ENCODE measurements around the gene FAM124A.
A peak's percentile ranks its signal among the peaks of the same experiment; 100 is the strongest.
"Not testable (repeated sequence)": the region's sequence is repeated elsewhere in the genome, so short reads cannot be mapped to it uniquely, and the experiment has no call there.

FAM124A gene

DNA sequence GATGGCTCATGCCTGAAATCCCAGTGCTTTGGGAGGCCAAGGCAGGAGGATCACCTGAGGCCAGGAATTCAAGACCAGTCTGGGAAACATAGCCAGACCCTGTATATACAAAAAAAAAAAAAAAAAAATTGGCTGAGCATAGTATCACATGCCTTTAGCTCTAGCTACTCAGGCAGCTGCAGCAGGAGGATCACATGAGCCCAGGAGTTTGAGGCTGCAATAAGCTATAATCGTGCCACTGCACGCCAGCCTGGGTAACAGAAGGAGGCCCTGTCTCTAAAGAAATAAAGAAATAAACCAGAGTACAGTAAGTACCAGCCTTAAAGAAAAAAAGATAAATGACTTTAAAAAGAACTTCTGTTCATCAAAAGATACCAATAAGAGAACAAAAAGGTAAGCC, 52.9 kb downstream of the FAM124A start:
- DNase-seq = no peak

DNA sequence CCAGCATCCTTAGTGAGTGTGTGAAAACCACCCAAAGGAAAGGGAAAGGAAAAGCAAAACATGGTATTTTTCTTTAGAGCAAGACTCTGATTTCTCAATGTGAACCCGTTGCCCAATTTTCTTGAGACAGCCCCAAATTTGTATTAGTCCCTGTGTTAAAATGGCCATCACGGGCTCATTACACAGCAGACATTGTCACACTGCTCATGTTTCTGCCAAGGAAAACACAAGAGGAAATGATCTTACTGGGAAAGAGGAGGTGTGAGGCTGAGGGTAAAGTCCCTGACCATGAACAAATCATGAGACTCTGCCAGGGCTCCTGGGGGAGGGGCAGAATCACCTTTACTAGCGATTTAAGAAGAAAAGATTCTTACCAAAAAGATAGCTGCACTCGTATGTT, 54.4 kb downstream of the FAM124A start:
- DNase-seq = no peak

DNA sequence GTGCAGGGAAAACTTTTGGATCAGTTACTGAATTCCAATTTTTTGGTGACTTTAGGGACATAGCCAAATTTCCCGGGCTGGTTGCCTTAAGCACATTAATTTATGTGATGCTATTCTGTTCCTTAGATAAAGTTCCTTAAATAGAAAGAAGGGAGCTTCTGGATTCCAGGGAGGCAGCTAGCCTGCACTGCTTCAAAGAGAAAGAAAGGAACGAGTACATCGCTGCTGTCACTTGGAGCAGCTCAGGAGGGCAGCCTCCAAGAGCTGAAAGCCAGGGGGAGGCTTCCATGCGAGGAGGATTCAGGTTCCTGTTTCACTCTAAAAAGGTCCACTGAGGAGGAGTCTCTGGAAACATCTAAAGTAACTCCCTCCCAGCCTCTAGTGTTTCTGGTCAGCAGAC, 55.7 kb downstream of the FAM124A start:
- DNase-seq = no peak

DNA sequence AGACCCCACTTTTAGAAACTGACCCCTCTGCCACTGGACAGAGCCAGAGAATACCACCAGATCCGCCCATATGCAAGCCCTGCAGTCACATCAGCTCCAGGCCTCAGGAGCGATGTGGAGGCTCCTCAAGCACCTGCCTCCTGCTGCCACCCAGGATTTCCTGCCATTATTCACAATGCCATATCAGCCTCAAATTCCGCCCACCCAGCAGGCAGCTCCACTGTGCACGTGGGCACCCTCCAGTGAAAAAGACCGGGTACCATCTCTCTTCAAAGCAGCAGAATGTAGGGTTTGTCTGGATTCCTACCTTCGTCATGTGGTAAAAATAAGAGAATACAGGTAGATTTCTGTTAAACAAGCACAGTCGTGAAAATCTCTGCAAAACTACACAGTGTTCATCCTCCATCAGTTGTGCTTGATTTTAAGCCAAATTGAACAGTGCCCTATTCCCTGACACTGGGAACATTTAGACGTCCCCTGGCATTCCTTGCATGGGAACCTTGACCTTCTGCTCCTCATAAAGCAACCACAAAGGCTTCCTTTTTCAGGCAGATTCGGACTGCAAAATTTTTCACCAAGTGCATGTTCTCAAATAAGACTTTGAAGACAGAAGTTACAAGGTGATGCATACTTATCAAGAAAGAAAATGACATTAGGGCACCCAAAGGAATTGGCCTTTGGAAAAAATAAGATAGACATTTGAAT, 56.4 kb downstream of the FAM124A start:
- no peak for DNase-seq

DNA sequence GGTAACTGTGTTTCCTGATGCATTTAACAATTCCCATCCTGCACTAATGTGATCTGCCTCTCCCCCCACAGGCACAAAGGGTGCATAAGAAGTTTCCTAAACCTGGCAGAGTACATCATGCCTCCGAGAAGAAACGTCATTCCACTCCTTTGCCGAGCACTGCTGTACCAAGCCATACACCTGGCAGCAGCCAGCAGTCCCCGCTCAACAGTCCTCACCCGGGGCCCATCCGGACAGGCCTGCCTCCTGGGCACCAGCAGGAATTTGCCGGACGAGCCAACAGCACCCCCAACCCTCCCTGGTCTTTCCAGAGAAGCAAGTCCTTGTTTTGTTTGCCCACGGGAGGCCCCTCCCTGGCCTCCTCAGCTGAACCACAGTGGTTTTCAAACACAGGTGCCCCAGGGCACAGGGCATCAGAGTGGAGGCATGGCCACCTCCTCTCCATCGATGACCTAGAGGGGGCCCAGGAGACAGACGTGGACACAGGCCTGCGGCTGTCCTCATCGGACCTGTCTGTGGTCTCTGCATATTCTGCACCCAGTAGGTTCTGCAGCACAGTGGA, 58.3 kb downstream of the FAM124A start:
- no peak for DNase-seq

DNA sequence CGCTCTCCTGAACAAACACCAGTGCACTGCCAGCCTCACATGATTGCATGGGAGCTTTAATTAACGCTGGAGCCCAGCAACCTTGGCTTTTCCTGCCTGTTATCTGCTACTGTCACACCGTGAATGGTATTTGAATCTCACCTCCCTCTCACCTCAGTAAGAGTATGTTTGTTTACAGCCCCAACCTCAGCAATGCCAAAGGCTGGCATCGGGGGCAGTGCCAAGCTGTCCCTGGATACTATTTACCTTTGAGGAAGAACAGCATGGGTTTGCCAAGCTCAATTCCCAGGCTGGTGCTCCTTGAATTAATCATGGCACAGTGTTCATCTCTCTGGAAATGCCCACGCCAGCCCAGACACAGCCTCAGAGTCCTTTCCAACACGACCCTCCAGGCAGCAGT, 60.1 kb downstream of the FAM124A start:
- no peak for DNase-seq

DNA sequence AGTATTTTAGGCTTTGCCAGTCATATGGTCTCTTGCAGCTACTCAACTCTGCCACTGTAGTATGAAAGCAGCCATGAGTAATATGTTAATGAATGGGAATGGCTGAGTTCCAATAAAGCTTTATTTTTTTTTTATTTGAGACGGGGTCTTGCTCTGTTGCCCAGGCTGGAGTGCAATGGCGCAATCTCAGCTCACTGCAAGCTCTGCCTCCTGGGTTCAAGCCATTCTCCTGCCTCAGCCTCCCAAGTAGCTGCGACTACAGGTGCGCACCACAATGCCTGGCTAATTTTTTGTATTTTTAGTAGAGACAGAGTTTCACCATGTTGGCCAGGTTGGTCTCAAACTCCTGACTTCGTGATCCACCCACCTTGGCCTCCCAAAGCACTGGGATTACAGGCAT, 60.7 kb downstream of the FAM124A start:
- not testable (repeated sequence) for DNase-seq

DNA sequence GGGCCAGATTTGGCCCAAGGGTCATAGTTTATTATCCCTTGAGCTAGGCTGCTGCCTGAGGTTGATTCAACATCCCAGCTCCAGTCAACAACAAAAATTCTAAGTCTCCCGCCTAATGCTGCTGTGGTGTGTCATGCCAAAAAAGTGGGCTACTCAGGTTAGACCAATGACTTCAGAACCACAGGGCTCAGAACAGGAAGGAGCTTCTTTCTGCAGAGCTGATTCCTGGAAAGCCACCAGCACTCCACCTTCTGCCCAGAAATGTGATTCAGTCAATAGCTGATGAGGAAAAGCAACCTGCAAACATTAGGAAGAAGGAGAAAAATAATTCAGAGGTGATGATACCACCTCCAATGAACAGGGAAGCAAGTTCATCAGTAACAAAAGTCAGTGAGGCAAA, 61.2 kb downstream of the FAM124A start:
- DNase-seq = no peak

DNA sequence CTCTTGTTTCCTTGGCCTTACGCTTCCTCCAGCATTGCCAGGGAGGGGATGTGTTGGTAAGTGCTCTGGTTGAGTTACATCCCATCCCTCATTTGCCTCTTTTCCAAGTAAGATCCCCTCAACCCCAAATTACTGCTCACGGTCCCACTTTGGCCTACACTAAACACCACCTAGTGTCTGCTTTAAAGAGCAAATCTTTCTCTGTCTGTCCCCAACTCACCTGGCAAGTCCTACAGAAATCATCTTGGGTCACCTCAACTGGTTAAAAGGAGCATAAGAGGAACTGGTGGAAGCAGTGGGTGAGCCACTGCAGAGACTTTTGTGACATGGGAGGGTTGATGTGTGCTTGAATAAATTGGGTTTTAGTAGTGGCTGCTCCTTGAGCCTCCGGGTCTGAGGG, 62.1 kb downstream of the FAM124A start:
- DNase-seq = no peak

DNA sequence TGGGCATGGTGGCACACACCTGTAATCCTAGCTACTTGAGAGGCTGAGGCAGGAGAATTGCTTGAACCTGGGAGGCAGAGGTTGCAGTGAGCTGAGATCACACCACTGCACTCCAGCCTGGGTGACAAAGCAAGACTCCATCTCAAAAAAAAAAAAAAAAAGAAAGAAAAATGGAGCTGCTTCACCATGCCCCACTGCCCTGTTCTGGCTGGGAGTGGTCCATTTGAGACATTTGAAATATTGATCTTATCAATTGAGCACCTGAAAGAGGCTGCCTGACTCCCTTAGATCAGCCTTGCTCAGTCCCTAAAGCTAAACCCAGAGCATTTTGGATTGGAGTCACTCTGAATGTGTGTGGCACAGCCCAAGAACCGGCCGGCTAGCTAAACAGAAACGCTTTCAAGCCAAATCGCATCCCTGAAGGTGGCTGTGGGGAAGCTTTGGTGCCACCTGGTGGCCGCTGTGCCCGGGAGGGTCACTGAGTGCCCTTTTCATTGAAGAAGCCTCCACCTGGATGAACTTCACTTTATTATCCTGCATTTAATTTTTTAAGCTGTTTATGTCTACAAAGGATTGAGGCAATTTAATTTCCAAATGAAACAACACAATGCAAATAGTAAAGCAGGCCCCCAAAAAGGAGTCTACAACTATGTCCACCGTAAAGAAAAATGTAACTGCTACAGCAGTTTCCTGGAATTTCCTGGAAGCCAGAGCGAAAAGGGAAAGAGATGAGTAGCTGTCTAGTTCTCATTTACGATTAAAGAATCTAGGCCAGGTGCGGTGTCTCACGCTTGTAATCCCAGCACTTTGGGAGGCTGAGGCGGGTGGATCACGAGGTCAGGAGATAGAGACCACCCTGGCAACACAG, 64.2 kb downstream of the FAM124A start:
- peak; percentile 2 for DNase-seq

DNA sequence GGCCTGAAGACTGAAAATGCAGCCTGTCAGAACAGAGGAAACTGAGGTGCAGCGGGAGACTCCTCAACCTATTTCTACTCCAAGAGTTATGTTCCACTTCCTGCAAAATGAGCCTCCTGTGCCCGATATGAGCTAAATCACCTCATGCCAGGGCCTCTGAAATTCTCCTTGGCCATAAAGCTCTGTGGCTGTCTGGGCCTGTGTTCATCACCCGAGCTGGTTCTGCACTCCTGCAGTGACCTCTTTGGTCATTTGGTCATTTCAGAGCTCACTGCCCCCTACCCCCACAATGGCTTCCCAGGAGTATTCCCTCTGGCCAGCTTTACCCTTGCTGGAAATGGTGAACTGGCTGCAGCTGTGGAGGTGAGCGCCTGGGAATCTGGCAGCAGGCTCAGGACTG, 65.6 kb downstream of the FAM124A start:
- no peak for DNase-seq

DNA sequence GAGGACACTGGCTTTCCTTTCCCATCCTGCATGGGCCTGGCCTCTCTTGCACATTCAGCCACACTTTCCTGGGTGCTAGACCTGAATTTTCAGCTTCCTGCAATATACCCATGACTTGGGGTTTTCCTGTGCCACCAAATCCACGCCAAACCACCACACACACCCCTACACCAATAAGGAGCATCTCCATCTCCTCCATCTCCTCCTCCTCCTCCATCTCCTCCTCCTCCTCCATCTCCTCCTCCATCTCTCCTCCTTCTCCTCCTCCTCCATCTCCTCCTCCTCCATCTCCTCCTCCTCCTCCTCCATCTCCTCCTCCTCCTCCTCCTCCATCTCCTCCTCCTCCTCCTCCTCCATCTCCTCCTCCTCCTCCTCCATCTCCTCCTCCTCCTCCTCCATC, 66.1 kb downstream of the FAM124A start:
- DNase-seq = not testable (repeated sequence)

DNA sequence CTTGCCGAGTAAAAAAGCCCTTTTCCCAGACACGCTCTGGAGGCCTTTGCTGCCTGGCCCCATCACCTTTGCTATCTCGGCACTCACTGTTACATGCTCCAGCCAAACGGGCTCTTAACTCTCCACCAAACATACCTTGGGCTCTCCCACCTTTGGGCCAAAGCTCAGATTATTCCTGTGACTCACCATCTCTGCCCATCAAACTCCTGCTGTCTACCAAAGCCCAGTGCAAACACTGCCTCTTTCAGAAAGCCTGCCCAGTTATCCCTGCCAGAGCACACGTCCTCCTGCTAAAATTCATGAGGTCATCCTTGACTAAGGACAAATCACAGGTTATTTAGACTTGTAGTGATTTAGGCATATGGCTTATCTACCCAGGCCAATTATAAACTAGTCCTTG, 69.1 kb downstream of the FAM124A start:
- DNase-seq = no peak

DNA sequence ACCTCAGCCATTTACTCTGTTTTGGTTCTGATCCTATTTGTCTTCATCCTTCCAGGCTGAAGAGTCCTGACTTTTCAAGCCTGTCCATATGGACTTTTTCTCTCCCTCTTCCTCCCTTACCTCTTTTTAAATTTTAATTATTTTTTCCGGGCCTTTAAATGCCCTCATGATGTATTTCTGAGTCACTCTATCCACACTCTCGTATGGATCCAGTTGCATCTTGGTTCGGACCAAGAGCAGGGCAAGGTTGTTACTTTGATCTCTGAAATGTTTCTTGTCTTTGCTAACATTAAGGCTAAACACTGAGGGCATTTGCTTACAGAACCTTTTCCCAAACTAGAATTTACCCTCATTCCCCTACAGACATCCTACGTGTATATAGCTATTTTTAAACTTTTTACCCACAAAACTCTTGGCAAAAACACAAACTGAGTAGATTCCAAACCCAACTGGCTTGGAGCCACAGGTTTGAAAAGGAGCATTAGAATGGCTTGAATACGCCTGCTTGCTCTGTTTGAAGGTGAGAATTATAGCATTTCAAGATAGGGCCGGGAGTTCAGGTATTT, 69.9 kb downstream of the FAM124A start:
- no peak for DNase-seq

DNA sequence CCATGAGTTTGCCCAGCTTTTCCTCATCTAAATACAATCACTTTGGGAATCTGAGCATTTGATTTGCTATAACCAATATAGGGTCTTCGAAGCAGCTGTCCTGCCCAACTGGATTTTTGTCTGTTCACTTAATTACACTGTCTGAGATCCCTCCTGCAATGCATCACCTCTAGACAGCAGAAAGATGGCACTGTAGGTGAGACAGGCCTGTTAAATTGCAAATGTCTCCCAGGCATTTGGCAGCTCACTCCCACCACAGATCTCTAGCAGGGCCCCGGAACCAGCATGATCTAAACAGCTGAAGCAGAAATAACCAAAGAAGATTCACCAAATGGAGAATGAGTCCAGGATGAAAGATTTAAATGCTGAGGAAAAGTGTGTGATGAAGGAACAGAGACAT, 75.4 kb downstream of the FAM124A start:
- no peak for DNase-seq

DNA sequence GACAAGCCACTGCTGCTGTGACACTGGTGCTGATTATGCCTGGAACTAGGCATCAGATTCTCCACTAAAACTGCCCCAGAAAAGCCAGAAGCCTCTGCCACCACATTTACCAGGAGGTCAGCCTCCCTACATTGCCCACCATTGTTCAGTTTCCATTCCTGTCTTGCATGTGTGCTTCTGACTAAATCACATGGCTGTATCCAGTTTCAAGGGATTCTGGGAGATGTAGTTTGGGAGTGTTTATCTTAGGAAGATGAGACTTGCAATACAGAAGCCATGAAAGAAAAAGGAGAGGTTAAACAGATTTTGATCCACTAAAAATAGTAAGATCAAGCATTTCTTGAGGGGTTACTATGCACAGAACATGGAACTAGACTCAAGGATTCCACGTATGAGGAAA, 76.6 kb downstream of the FAM124A start:
- DNase-seq = no peak

DNA sequence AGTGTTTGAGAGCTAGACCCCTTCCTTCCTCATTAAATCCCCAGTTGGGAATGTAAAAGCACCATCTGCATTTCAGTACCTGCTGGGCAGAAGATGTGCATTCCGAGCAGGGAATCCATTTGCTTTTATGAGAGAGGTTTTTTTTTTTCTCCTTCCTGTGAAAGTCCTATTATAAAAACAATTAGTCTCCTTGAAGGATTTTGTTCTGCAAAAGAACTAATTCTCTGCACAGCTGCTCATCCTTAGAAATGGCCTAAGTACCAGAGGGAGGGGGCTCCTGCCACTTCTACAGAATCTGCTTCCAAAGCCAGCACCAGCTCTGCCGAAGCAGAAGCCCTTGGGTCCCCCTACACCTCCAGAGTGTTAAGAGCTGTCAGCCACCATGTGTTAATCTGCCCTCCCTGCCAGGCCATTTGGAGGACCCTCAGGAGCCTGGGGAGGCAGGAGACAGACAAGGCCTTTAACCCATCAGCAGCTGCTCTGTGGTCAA, 80.9 kb downstream of the FAM124A start:
- DNase-seq = no peak

DNA sequence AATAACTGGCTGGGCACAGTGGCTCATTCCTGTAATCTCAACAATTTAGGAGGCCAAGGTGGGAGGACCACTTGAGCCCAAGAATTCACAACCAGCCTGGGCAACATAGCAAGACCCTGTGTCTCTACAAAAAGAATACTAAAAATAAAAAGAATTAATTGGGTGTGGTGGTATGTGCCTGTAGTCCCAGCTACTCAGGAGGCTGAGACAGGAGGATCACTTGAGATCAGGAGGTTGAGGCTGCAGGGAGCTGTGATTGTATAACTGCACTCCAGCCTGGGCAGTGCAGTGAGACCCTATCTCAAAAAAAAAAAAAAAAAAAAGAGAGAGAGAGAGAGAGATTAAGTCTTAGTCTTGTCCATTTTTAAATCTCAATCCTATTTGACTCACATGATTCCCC, 81.7 kb downstream of the FAM124A start:
- DNase-seq = no peak

DNA sequence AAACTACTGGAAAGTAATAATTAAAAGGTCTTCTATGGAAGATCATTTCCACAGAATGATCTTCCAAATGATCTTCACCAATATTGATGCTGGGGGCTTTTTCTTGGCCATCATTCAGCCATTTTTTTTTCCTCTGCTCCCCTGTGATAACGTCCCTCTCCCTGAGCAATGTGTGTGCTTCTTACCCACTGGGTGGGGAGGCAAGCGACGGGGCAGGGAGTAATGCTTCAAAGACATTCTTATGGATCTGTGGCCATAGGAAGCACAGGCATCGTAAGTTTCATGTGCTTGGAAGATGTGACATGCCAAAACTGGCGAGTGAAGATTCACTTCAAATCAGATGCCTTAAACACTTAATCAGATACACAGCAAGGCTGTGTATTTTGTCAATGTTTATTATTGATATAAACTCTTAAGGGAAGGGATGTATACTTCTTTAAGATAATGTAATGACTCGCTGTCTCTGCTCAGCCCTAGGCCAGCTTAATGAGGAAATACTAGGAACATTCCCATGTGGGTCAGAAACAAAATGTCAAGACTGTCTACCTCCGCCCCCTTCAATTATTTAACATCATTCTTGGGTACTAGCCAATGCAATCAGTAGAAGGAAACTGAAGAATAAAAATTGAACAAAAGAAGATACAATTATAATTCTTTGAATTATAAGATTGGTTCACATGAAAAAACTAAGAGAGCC, 83.2 kb downstream of the FAM124A start:
- no peak for DNase-seq

DNA sequence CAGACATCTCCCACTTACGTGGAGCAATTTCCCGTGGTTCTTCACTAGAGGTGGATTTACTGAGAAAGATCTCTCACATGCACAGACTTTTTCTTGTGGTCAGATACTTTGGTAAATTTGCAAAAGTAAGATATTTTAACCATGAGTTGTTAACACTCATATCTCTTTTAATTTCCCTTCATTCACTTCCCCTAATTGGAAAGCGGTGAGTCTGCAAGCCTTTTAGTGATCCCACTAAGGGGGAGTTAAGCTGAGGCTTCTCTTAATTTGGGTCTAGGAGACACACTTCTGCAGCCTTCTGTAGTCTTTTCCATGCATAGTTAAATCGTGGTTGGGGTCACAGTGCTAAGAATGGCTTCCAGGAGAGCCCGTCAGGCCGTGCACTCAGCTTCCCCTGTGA, 86.6 kb downstream of the FAM124A start:
- DNase-seq = no peak

DNA sequence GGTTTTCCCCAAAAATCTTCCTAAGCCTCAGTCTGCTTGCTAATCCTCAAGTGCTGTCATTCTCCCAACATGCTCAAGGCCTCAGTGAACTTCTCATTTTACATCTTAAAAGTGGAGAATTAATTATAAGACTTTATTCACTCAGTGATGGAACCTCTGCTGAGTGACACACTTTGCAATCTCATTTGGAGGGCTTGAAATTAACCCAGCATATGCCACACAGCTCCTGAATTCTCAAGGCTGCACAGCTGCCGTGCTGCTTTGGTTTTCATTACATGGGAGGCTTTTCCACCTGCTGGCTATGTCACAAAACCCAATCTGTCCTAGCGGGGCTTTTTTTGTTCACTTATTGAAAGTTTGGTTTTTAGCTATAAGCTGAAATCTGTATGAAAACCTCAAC, 89.0 kb downstream of the FAM124A start:
- DNase-seq = no peak

DNA sequence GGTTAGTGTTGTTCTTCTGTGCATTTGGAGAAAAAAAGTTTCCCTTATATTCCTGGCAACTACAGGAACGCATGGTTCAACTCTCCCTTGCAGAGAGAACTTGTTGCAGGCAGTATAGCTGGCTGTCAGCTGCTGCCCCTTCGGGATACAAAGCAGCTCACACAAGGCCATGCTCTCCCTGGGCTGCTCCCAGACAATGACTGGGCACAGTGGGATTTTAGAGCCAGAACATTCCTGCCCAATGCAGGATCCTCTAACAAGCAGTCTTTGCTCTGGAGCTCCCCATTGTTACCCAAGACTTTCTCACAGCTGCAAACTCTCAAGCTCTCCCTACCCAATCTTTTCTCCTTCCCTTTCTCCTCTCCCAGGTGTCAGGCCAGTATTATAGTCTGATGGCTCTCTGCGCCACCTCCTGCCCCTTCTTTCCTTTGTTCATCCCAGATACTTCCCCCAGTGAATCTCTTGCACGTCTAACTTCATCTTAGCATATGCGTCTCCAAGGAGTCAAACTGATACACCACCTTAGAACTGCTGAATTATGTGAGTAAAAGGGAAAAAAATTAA, 89.8 kb downstream of the FAM124A start:
- DNase-seq = no peak

DNA sequence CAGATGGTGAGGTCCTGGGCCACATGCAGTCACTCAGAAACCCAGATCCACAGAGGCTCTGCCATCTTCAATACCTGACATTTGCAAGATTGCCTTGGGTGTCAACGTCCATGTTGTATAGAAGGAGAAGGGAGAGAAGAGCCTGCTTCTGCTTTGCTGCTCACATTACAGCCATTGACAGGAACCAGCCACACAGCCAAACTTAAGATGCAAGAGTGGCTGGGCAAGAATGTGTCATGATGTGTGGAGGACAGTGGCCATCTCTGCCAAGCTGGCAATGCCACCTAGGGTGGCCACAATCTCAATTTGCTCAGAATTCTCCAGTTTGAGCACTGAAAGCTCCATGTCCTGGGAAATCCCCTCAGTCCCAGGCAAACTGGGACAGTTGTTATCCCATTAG, 91.4 kb downstream of the FAM124A start:
- no peak for DNase-seq

Data from NCI-H510A (cell line).